Right lobe of liver (tissue), 6 donors: Measurements from ENCODE around the gene OSBPL3. TPM values are rescaled to one million over a fixed set of nuclear protein-coding genes. Genes with fewer than 3 reads are reported as not detected.

ENCODE experiments used
- ATAC-seq, 4 donors: fragments of 200-7000 bp; cut with Tn5 transposase; one replicate each; pipeline ENCODE4 v1.9.1; 2020; ENCODE audit warnings: mild to moderate bottlenecking in 4 of 4, moderate library complexity in 4 of 4
- DNase-seq, 3 donors: peaks; one replicate each; pipeline ENCODE4 v3.0.0-alpha.2; 2020
- H3K27ac ChIP-seq, 3 donors: fragments of 200-600 bp; one replicate each; pipeline ENCODE4 v1.8.0; 2022
- H3K27me3 ChIP-seq, 2 donors: fragments of 200-600 bp; one replicate each; pipeline ENCODE4 v1.8.0; 2022
- H3K36me3 ChIP-seq, 4 donors: fragments of 200-600 bp; sonication (generic) in 1 of 4; one replicate each; pipeline versions ENCODE4 v1.5.1 to v1.8.0; 2017 to 2022; ENCODE audit warnings: control low read depth in 1 of 4
- H3K4me1 ChIP-seq, 4 donors: fragments of 200-600 bp; sonication (generic) in 1 of 4; one replicate each; pipeline versions ENCODE4 v1.5.1 to v1.8.0; 2017 to 2022; ENCODE audit warnings: control low read depth in 1 of 4
- H3K4me3 ChIP-seq, 3 donors: fragments of 200-600 bp; one replicate each; pipeline ENCODE4 v1.8.0; 2022
- H3K9me3 ChIP-seq, 4 donors: fragments of 200-600 bp; sonication (generic) in 1 of 4; one replicate each; pipeline versions ENCODE4 v1.5.1 to v1.8.0; 2017 to 2022; ENCODE audit warnings: control low read depth in 1 of 4
- CTCF ChIP-seq, 4 donors: fragments of 200-600 bp in 3 of 4; fragments of 450-650 bp in 1 of 4; IDR thresholded peaks; one replicate each; pipeline versions ENCODE4 v1.5.1 to v1.8.0; 2016 to 2022; ENCODE audit warnings: antibody characterized with exemption in 4 of 4, mild to moderate bottlenecking in 2 of 4
- POLR2A ChIP-seq: fragments of 450-650 bp; IDR thresholded peaks from one replicate; pipeline ENCODE4 v1.6.1; 2017; ENCODE audit warnings: antibody characterized with exemption, mild to moderate bottlenecking
- WGBS: methylation state at CpG from one replicate; pipeline ENCODE4 v1.1.6; 2018; ENCODE audit warnings: low coverage, low lambda C conversion rate; ENCODE audit not compliant: insufficient coverage; ENCODE audit errors: missing lambda C conversion rate; 5-methylcytosine and 5-hydroxymethylcytosine counted together
- intact Hi-C, 2 donors: fragments of 100-400 bp; cut with DNase I; formaldehyde crosslinking; loops; one replicate each; pipeline versions ENCODE4 v1.11.2 to v1.14.1; 2022
- total RNA-seq, 6 experiments: library from RNA; depleted of rRNA in 2 of 6; stranded (reverse); fragments of >200 nt in 2 of 6; fragmentation: NEBNext Ultra II Directional in 3 of 6; extraction: Animal tissue kit (Norgen Biotek cat#: 25700) in 3 of 6; gene quantifications; one replicate each; pipeline versions ENCODE4 v1.1.0 to v1.2.4, GENCODE V29; 2016 to 2023
- donor health status: DM: no; HTN: yes; CAD: no.
- donor health status: DM: no; HTN: no; CAD: no.
- donor health status: DM: no; HTN: no; CAD: no.
- donor health status: DM: no; HTN: yes; CAD: no.
- donor health status: DM: no; HTN: yes; CAD: no.

The OSBPL3 gene
- total RNA-seq, 6 experiments from 2014 or later = 0.70 to 8.2 (median 2.4) TPM

DNA sequence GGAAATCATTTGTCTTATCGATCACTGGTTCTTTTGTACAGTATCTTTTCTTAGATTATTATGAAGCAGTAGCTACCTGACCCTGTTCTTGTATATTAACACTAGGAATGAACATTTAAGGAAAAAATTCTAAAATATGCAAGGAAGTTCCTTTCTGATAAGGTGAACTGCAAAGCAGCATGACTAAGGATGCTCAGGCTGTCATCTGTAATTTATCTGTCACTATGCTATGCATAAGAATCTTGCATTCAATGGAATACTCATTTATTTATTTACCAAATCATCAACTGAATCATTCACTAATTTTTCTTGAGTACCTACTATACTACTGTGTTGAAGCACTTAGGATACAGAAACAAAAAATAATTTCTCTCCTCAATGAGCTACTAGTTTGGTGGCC, 228.5 kb downstream of the OSBPL3 start:
- H3K4me1 ChIP-seq = no peaks in the 10 kb centered on the region
- H3K36me3 ChIP-seq = no peaks in the 10 kb centered on the region
- H3K27me3 ChIP-seq = no peaks in the 10 kb centered on the region
- DNase-seq = no peak
- H3K9me3 ChIP-seq = no peaks in the 10 kb centered on the region
- no peak overlapping the region for H3K27ac ChIP-seq
- no peak overlapping the region for H3K4me3 ChIP-seq
- no peak for ATAC-seq
- intact Hi-C loops = no loop called here
- WGBS = 82% methylated on average over 1 of the region's 1 CpG
- TF ChIP-seq POLR2A (no peak), CTCF (IDR thresholded peaks at IDR 0.05) (no peak)

DNA sequence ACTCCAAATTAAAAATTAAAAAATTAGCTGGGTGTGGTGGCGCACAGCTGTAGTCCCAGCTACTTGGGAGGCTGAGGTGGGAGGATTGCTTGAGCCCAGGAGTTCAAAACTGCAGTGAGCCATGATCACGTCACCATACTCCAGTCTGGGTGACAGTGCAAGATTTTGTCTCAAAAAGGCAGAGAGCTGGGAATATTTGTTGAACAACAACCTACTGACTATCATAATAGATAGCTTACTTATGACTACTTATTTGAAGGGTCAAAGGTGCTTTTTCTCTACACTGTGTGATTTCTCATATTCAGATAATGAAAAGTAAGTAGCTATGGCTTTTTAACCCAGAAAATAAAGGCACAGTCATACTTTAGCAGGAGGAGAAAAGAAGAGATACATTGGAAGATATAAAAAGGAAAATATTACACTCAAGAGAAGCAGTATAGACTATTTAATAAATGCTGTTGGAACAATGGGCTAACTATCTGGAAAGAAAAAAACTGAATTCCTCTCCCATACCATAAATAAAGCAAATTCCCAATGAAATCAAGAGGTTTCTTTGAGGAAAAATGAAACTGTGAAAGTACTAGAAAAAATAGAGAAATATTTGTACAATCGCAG, 229.4 kb downstream of the OSBPL3 start:
- no peak overlapping the region for H3K4me3 ChIP-seq
- no peaks in the 10 kb centered on the region for H3K9me3 ChIP-seq
- H3K27me3 ChIP-seq = no peaks in the 10 kb centered on the region
- TF ChIP-seq POLR2A (no peak), CTCF (IDR thresholded peaks at IDR 0.05) (no peak)
- no peaks in the 10 kb centered on the region for H3K36me3 ChIP-seq
- 88% methylated on average over 3 of the region's 3 CpGs for WGBS
- DNase-seq (no peak), ATAC-seq (peak in 1 of 4 donors; percentile 19)
- no peaks in the 10 kb centered on the region for H3K4me1 ChIP-seq
- H3K27ac ChIP-seq = no peak overlapping the region
- intact Hi-C loops = no loop called here

DNA sequence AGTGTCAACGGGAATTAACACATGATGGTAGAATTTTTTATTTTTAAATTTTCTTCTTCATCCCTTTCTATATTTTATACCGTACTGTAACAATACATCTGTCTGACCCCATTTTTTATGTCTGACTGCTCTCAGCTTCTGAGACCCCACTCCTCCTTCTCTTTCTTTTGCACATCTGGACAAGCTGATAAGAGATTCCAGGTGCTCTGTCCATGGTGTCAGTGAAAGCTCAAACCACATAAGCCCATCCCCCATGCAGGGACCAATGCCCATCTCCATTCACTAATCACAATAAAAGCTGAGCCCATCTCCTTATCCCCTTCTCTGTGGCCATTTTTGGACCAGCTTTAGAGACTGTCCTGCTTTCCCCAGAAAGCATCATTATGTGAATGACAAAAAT, 231.5 kb downstream of the OSBPL3 start:
- no peaks in the 10 kb centered on the region for H3K27me3 ChIP-seq
- TF ChIP-seq POLR2A (no peak), CTCF (IDR thresholded peaks at IDR 0.05) (no peak)

More for the DNA sequence above, 231.5 kb downstream of the OSBPL3 start:
- Histone ChIP-seq H3K27ac (no peak overlapping the region), H3K4me3 (no peak overlapping the region), H3K4me1 (no peaks in the 10 kb centered on the region), H3K9me3 (no peaks in the 10 kb centered on the region), H3K36me3 (no peaks in the 10 kb centered on the region)
- no peak for DNase-seq
- intact Hi-C loops = no loop called here
- WGBS = 85% methylated on average over 2 of the region's 2 CpGs
- ATAC-seq = no peak

Other genes starting within 250 kb of the OSBPL3 start
- gene GSDME, start 222.7 kb downstream of the OSBPL3 start, total RNA-seq = 10 to 100 TPM in 1 of 6 experiments, 1 to 10 TPM in 5; 3.1 to 10.2 (median 5.8) TPM
- 10 to 100 TPM; 45.8 to 79.9 (median 52.8) TPM for gene CYCS, start 145.1 kb upstream of the OSBPL3 start, total RNA-seq
- not detected for gene NPVF, start 248.3 kb upstream of the OSBPL3 start, total RNA-seq